GM12878 (cell line): ENCODE results near the gene SVEP1. TPM values are rescaled to one million over a fixed set of nuclear protein-coding genes. Genes with fewer than 3 reads are reported as not detected.

Source experiments
- ATAC-seq: fragments of 200-7000 bp; cut with Tn5 transposase; 3 replicates; pipeline ENCODE4 v1.9.1; 2020; ENCODE audit warnings: mild to moderate bottlenecking, moderate library complexity
- BruUV-seq: library from RNA; stranded (reverse); fragments of 400-500 nt; replicated peaks from 2 replicates; lab custom pipeline; 2021; lab: Mats Ljungman, UMichigan
- CTCF ChIA-PET: fragments of 300-600 bp; sonication (Branson Sonifier 250); formaldehyde crosslinking; extraction: SDS; loops from one replicate; lab custom pipeline; 2021; ENCODE audit warnings: inconsistent platforms; lab: Yijun Ruan, JAX
- POLR2A ChIA-PET: fragments of 350-600 bp; formaldehyde crosslinking; extraction: SDS; loops from one replicate; lab custom pipeline; 2021; ENCODE audit warnings: inconsistent platforms; lab: Charles Lee
- RAD21 ChIA-PET: fragments of 300-600 bp; sonication (Branson Sonifier 250); formaldehyde crosslinking; loops from one replicate; lab custom pipeline; 2023; ENCODE audit warnings: antibody characterized with exemption; ENCODE audit not compliant: unreplicated experiment; lab: Charles Lee
- SMC1A ChIA-PET: fragments of 300-600 bp; sonication (Branson Sonifier 250); formaldehyde crosslinking; loops from one replicate; lab custom pipeline; 2023; ENCODE audit not compliant: unreplicated experiment, uncharacterized antibody; lab: Charles Lee
- DNase-seq: peaks from one replicate; pipeline ENCODE4 v3.0.0-alpha.2; 2011; ENCODE audit warnings: low read depth, low spot score
- FAIRE-seq: peaks from 3 replicates; lab custom pipeline; 2011; peaks lifted over from hg19 to GRCh38; lab: Jason Lieb, UNC
- H2AFZ ChIP-seq: 2 replicates; pipeline ENCODE4 v1.6.0; 2011; ENCODE audit warnings: low read depth, low read length, control low read depth; ENCODE audit not compliant: control insufficient read depth
- H3K27ac ChIP-seq: 2 replicates; pipeline ENCODE4 v1.5.1; 2011; ENCODE audit warnings: control low read depth; ENCODE audit not compliant: control insufficient read depth, insufficient read depth
- H3K27me3 ChIP-seq, 2 experiments: replicated peaks in 1 of 2; 2 replicates each; pipeline versions ENCODE4 v1.6.0 to v1.6.1; 2011; ENCODE audit warnings: low read length in 1 of 2; ENCODE audit not compliant: control insufficient read depth in 2 of 2, insufficient read depth in 2 of 2
- H3K36me3 ChIP-seq, 2 experiments: 2 replicates each; pipeline ENCODE4 v1.5.1; 2011; ENCODE audit warnings: low read length in 1 of 2; ENCODE audit not compliant: control insufficient read depth in 2 of 2, insufficient read depth in 2 of 2
- H3K4me1 ChIP-seq: 2 replicates; pipeline ENCODE4 v1.6.1; 2011; ENCODE audit warnings: mild to moderate bottlenecking, low read length, moderate library complexity, mixed read lengths; ENCODE audit not compliant: control insufficient read depth, insufficient read depth
- H3K4me2 ChIP-seq: 2 replicates; pipeline ENCODE4 v1.6.0; 2011; ENCODE audit warnings: control low read depth; ENCODE audit not compliant: control insufficient read depth, insufficient read depth
- H3K4me3 ChIP-seq: fragments of 200-600 bp; sonication (generic); 2 replicates; pipeline ENCODE4 v1.5.1; 2016
- H3K79me2 ChIP-seq: 2 replicates; pipeline ENCODE4 v1.6.0; 2011; ENCODE audit warnings: low read length; ENCODE audit not compliant: control insufficient read depth, insufficient read depth
- H3K9ac ChIP-seq: 2 replicates; pipeline ENCODE4 v1.8.0; 2011; ENCODE audit warnings: low read length, control low read depth, mixed read lengths; ENCODE audit not compliant: control insufficient read depth, insufficient read depth
- H3K9me3 ChIP-seq: replicated peaks from 3 replicates; pipeline ENCODE4 v1.5.1; 2011; ENCODE audit warnings: mild to moderate bottlenecking, low read length; ENCODE audit not compliant: control insufficient read depth, insufficient read depth
- H4K20me1 ChIP-seq: 2 replicates; pipeline ENCODE4 v1.6.0; 2011; ENCODE audit not compliant: control insufficient read depth, insufficient read depth
- BCLAF1 ChIP-seq: fragments of 450-650 bp; IDR thresholded peaks from 2 replicates; pipeline ENCODE4 v1.6.1; 2017; ENCODE audit warnings: antibody characterized with exemption, mild to moderate bottlenecking, moderate library complexity
- HSF1 ChIP-seq: fragments of 150-350 bp; IDR thresholded peaks from 2 replicates; pipeline ENCODE4 v1.6.1; 2014; ENCODE audit warnings: mild to moderate bottlenecking, low read depth, low read length
- IKZF2 ChIP-seq, 2 experiments: fragments of 450-650 bp; IDR thresholded peaks; 2 replicates each; pipeline ENCODE4 v1.6.1; 2017; ENCODE audit warnings: mild to moderate bottlenecking in 2 of 2, moderate library complexity in 2 of 2
- NFYB ChIP-seq: IDR thresholded peaks from 2 replicates; pipeline ENCODE4 v1.6.1; 2011; ENCODE audit warnings: low read depth, mild to moderate bottlenecking, low read length, improper control_type of control experiment, moderate library complexity; ENCODE audit not compliant: insufficient read depth
- RFX5 ChIP-seq: IDR thresholded peaks from 2 replicates; pipeline ENCODE4 v1.6.1; 2011; ENCODE audit warnings: low read depth, low read length, improper control_type of control experiment
- RUNX3 ChIP-seq: IDR thresholded peaks from 2 replicates; pipeline ENCODE4 v1.6.1; 2012; ENCODE audit warnings: low read length, inconsistent platforms
- SMARCA5 ChIP-seq: fragments of 450-650 bp; IDR thresholded peaks from 2 replicates; pipeline ENCODE4 v1.6.1; 2017; ENCODE audit warnings: mild to moderate bottlenecking
- TARDBP ChIP-seq: IDR thresholded peaks from 2 replicates; pipeline ENCODE4 v1.6.1; 2016; ENCODE audit warnings: borderline replicate concordance
- YBX1 ChIP-seq: fragments of 450-650 bp; IDR thresholded peaks from 2 replicates; pipeline ENCODE4 v1.6.1; 2016; ENCODE audit warnings: antibody characterized with exemption
- ZNF24 ChIP-seq: fragments of 450-650 bp; IDR thresholded peaks from 2 replicates; pipeline ENCODE4 v1.6.1; 2017; ENCODE audit warnings: antibody characterized with exemption, mild to moderate bottlenecking
- in situ Hi-C: fragments of 300-500 bp; cut with MboI; formaldehyde crosslinking; loops from 9 replicates; pipeline ENCODE4 v1.14.3; 2018; ENCODE audit warnings: mixed read lengths
- intact Hi-C: fragments of 100-400 bp; cut with micrococcal nuclease; formaldehyde crosslinking; loops from one replicate; pipeline ENCODE4 v1.14.2; 2022; ENCODE audit not compliant: unreplicated experiment
- polyA plus RNA-seq, 11 experiments: library from polyadenylated mRNA; depleted of rRNA in 4 of 11; unstranded in 6 of 11; stranded (reverse) in 5 of 11; fragments of >200 nt; fragmentation: Nextera tagmentation in 4 of 11; fragmentation: Illumina TruSeq in 1 of 11; extraction: Ambion mirVana in 4 of 11; extraction: Trizol in 1 of 11; gene quantifications; 1 replicate in 1 of 11; 2 replicates in 10 of 11; pipeline versions ENCODE4 v1.2.1 to v1.2.3, GENCODE V29; 2011 to 2016; ENCODE audit warnings: inconsistent platforms in 2 of 11, missing spikeins in 2 of 11, low read depth in 1 of 11
- total RNA-seq, 4 experiments: library from RNA; depleted of rRNA in 3 of 4; stranded (reverse); fragments of >200 nt in 3 of 4; fragmentation: Illumina TruSeq in 1 of 4; extraction: Trizol in 1 of 4; gene quantifications; 2 replicates each; pipeline versions ENCODE4 v1.2.1 to v1.2.3, GENCODE V29; 2013 to 2021

SVEP1 gene
- total and polyA plus RNA-seq, 10 of the 15 experiments (the other 5 are each of a cell fraction or from before 2014, with no cell fraction given), result under 0.01 to 0.05 (median 0.01) TPM; not detected in 5

GRCh38 chr9:110455860-110456259 is 123.7 kb downstream of the SVEP1 start:
- no peak overlapping the region for H3K9ac ChIP-seq
- no peaks in the 10 kb centered on the region for H3K27me3 ChIP-seq
- H3K4me3 ChIP-seq, result no peak overlapping the region
- H3K9me3 ChIP-seq, result no peaks in the 10 kb centered on the region
- FAIRE-seq (no peak), ATAC-seq (no peak), DNase-seq (no peak)
- no peaks in the 10 kb centered on the region for H3K4me1 ChIP-seq
- no peak for TF ChIP-seq ZNF24
- TF ChIP-seq HSF1, result no peak
- TF ChIP-seq RFX5, result no peak
- TF ChIP-seq BCLAF1, result no peak
- TF ChIP-seq RUNX3, result no peak
- TF ChIP-seq IKZF2 (IDR thresholded peaks at IDR 0.05), result no peak
- no peak for TF ChIP-seq TARDBP
- TF ChIP-seq YBX1, result no peak
- TF ChIP-seq SMARCA5, result no peak
- no peak for TF ChIP-seq NFYB
- POLR2A ChIA-PET, result no interaction called here
- H3K4me2 ChIP-seq, result no peak overlapping the region
- H3K27ac ChIP-seq, result no peak overlapping the region
- intact Hi-C loops (loop anchor here (10.0 kb wide), 1 partner anchor 839 kb away; no protein-coding TSS in a partner anchor), in situ Hi-C loops (no loop called here)
- H3K79me2 ChIP-seq, result no peaks in the 10 kb centered on the region
- SMC1A ChIA-PET, result no interaction called here
- CTCF ChIA-PET, result no interaction called here
- H4K20me1 ChIP-seq, result no peaks in the 10 kb centered on the region
- BruUV-seq, result no TSS peak
- no peak overlapping the region for H2AFZ ChIP-seq
- RAD21 ChIA-PET, result no interaction called here
- no peaks in the 10 kb centered on the region for H3K36me3 ChIP-seq
